ENCODE results near the gene CORO7.
A peak's percentile ranks its signal among the peaks of the same experiment; 100 is the strongest.
"Not testable (repeated sequence)": the region's sequence is repeated elsewhere in the genome, so short reads cannot be mapped to it uniquely, and the experiment has no call there.

Gene CORO7

GRCh38 chr16:4401094-4401501 is 15.3 kb downstream of the CORO7 start:
- peaks cover 7% of the 10 kb centered on the region for H3K4me1 ChIP-seq (ENCODE audit: control insufficient read depth, insufficient read depth, low read length)
- no peak overlapping the region for H3K27ac ChIP-seq (ENCODE audit: low read depth, low read length)
- peaks cover 8% of the 10 kb centered on the region; the same call in 1 of the 2 replicates for H3K36me3 ChIP-seq (ENCODE audit: control insufficient read depth, insufficient read depth, low read length)
- no peaks in the 10 kb centered on the region for H3K27me3 ChIP-seq (ENCODE audit: control insufficient read depth, insufficient read depth, low read length)
- H3K9me3 ChIP-seq (ENCODE audit: control insufficient read depth, insufficient read depth, low read depth, low read length), result no peaks in the 10 kb centered on the region
- no peak overlapping the region for H3K4me3 ChIP-seq (ENCODE audit: low read depth, low read length)
- no peak overlapping the region for H3K9ac ChIP-seq (ENCODE audit: low read length)

DNA sequence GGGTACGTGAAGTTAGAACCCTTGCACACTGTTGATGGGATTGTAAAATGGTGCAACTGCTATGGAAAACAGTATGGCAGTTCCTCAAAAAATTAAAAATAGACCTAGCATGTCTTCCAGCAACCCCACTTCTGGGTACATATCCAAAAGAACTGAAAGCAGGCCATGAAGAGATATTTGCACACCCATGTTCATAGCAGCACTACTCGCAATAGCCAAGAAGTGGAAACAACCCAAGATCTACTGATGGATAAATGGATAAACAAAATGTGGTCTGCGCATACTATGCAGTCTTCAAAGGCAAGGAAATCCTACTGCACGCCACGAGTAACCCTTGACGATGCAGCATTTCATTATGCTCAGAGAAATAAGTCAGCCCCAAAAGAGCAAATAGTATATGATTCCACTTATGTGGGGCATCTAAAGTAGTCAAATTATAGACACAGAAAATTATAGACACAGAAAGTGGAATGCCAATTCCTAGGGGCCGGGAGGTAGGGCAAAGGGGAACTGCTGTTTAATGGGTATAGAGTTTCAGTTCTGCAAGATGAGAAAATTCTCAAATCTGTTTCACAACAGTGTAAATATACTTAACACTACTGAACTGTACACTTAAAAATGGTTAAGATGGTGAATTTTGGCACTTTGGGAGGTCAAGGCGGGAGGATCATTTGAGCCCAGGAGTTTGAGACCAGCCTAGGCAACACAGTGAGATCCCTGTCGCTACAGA is 17.2 kb downstream of the CORO7 start:
- H3K36me3 ChIP-seq (ENCODE audit: control insufficient read depth, insufficient read depth, low read length), result peaks cover 12% of the 10 kb centered on the region; the same call in 1 of the 2 replicates
- no peaks in the 10 kb centered on the region for H3K27me3 ChIP-seq (ENCODE audit: control insufficient read depth, insufficient read depth, low read length)

DNA sequence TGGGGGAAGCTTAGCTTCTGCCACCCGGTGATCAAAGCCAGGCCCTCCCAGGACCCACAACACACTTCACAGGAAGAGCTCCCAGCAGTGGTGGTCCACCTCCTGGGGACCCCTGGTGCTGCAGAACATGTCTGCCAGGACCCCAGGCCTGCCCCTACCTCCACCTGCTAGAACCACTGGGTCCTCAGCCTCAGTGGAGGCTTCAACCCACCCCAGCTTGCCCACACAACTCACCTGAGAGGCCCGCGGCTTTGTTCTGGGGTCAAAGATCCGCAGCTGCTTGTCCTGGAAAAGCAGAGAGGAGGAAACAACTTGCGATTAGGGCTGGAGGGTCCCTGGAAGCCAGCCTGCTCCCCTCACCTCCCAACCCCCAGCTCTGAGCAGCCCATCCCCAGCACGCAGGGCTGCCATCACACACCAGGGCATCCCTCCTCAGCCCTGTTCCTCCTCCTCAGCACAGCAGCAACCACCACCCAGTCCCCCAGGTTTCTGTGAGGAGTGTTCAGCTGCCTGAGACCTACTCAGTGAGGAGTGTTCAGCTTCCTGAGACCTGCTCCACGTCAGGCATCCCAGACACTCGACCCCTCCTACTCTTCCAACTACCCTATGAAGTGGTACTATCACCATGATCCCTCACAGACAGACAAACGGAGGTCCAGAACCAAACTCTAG is 21.2 kb downstream of the CORO7 start:
- Histone ChIP-seq H3K36me3 (ENCODE audit: control insufficient read depth, insufficient read depth, low read length) (peaks cover 8% of the 10 kb centered on the region; the same call in 1 of the 2 replicates), H3K27me3 (ENCODE audit: control insufficient read depth, insufficient read depth, low read length) (no peaks in the 10 kb centered on the region), H3K9ac (ENCODE audit: low read length) (peak overlapping the region; percentile 29), H3K9me3 (ENCODE audit: control insufficient read depth, insufficient read depth, low read depth, low read length) (no peaks in the 10 kb centered on the region), H3K4me3 (ENCODE audit: low read depth, low read length) (no peak overlapping the region), H3K4me1 (ENCODE audit: control insufficient read depth, insufficient read depth, low read length) (peaks cover 33% of the 10 kb centered on the region), H3K27ac (ENCODE audit: low read depth, low read length) (no peak overlapping the region)

More for the DNA sequence above, 17.2 kb downstream of the CORO7 start:
- H3K4me1 ChIP-seq (ENCODE audit: control insufficient read depth, insufficient read depth, low read length), result peaks cover 4% of the 10 kb centered on the region; the same call in 1 of the 2 replicates
- no peak overlapping the region for H3K9ac ChIP-seq (ENCODE audit: low read length)
- no peak overlapping the region for H3K27ac ChIP-seq (ENCODE audit: low read depth, low read length)
- no peak overlapping the region for H3K4me3 ChIP-seq (ENCODE audit: low read depth, low read length)
- no peaks in the 10 kb centered on the region for H3K9me3 ChIP-seq (ENCODE audit: control insufficient read depth, insufficient read depth, low read depth, low read length)

DNA sequence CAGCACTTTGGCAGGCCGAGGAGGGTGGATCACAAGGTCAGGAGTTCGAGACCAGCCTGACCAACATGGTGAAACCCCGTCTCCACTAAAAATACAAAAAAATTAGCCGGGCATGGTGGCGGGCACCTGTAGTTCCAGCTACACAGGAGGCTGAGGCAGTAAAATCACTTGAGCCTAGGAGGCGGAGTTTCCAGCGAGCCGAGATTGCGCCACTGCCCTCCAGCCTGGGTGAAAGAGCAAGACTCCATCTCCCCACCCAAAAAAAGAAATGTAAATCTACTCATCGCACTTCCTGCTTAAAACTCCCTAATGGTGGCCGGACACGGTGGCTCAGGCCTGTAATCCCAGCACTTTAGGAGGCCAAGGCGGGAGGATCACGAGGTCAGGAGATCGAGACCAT is 22.5 kb downstream of the CORO7 start:
- H3K27ac ChIP-seq (ENCODE audit: low read depth, low read length); H3K4me3 ChIP-seq (ENCODE audit: low read depth, low read length); H3K9ac ChIP-seq (ENCODE audit: low read length); H3K9me3 ChIP-seq (ENCODE audit: control insufficient read depth, insufficient read depth, low read depth, low read length); H3K27me3 ChIP-seq (ENCODE audit: control insufficient read depth, insufficient read depth, low read length); H3K36me3 ChIP-seq (ENCODE audit: control insufficient read depth, insufficient read depth, low read length): not testable (repeated sequence)
- H3K4me1 ChIP-seq (ENCODE audit: control insufficient read depth, insufficient read depth, low read length), result peaks cover 46% of the 10 kb centered on the region

DNA sequence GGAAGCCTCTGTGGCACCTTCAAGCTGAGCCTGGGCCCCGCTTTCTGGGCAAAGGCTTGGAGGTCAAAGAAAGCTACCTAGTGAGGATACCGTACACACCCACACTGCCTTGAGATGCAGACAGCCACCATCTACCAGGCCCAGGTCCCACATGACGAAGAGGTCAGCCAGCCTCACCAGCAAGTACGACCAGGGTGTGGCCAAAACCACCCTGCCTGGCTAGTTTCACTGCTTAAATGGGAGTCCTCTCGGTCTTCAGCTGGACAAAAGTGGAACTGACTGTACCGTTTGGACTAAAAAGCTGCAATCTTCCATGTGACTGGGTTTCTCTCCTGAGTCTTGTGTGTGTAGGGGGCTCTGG is 23.2 kb downstream of the CORO7 start:
- H3K9ac ChIP-seq (ENCODE audit: low read length), result peak overlapping the region; percentile 38
- no peaks in the 10 kb centered on the region for H3K27me3 ChIP-seq (ENCODE audit: control insufficient read depth, insufficient read depth, low read length)
- H3K27ac ChIP-seq (ENCODE audit: low read depth, low read length), result peak overlapping the region; percentile 93
- no peaks in the 10 kb centered on the region for H3K9me3 ChIP-seq (ENCODE audit: control insufficient read depth, insufficient read depth, low read depth, low read length)
- peaks cover 53% of the 10 kb centered on the region for H3K4me1 ChIP-seq (ENCODE audit: control insufficient read depth, insufficient read depth, low read length)
- peaks cover 8% of the 10 kb centered on the region; the same call in 1 of the 2 replicates for H3K36me3 ChIP-seq (ENCODE audit: control insufficient read depth, insufficient read depth, low read length)
- H3K4me3 ChIP-seq (ENCODE audit: low read depth, low read length), result no peak overlapping the region

GRCh38 chr16:4392382-4393239 is 23.8 kb downstream of the CORO7 start:
- peaks cover 10% of the 10 kb centered on the region; the same call in 1 of the 2 replicates for H3K36me3 ChIP-seq (ENCODE audit: control insufficient read depth, insufficient read depth, low read length)
- no peaks in the 10 kb centered on the region for H3K27me3 ChIP-seq (ENCODE audit: control insufficient read depth, insufficient read depth, low read length)
- H3K9me3 ChIP-seq (ENCODE audit: control insufficient read depth, insufficient read depth, low read depth, low read length), result no peaks in the 10 kb centered on the region
- peaks cover 58% of the 10 kb centered on the region for H3K4me1 ChIP-seq (ENCODE audit: control insufficient read depth, insufficient read depth, low read length)
- peak overlapping the region; percentile 93 for H3K27ac ChIP-seq (ENCODE audit: low read depth, low read length)
- H3K9ac ChIP-seq (ENCODE audit: low read length), result peak overlapping the region; percentile 38
- peak overlapping the region; percentile 16; the same call in 1 of the 2 replicates for H3K4me3 ChIP-seq (ENCODE audit: low read depth, low read length)

- peaks cover 12% of the 10 kb centered on the region; the same call in 1 of the 2 replicates for H3K36me3 ChIP-seq (ENCODE audit: control insufficient read depth, insufficient read depth, low read length)
- H3K9me3 ChIP-seq (ENCODE audit: control insufficient read depth, insufficient read depth, low read depth, low read length), result no peaks in the 10 kb centered on the region
- H3K27me3 ChIP-seq (ENCODE audit: control insufficient read depth, insufficient read depth, low read length), result no peaks in the 10 kb centered on the region
- H3K9ac ChIP-seq (ENCODE audit: low read length), result peak overlapping the region; percentile 38
- H3K27ac ChIP-seq (ENCODE audit: low read depth, low read length), result peak overlapping the region; percentile 93
- H3K4me1 ChIP-seq (ENCODE audit: control insufficient read depth, insufficient read depth, low read length), result peaks cover 58% of the 10 kb centered on the region
- peak overlapping the region; percentile 16; the same call in 1 of the 2 replicates for H3K4me3 ChIP-seq (ENCODE audit: low read depth, low read length)
These were observed 24.6 kb downstream of the CORO7 start for GRCh38 chr16:4391631-4392381.

DNA sequence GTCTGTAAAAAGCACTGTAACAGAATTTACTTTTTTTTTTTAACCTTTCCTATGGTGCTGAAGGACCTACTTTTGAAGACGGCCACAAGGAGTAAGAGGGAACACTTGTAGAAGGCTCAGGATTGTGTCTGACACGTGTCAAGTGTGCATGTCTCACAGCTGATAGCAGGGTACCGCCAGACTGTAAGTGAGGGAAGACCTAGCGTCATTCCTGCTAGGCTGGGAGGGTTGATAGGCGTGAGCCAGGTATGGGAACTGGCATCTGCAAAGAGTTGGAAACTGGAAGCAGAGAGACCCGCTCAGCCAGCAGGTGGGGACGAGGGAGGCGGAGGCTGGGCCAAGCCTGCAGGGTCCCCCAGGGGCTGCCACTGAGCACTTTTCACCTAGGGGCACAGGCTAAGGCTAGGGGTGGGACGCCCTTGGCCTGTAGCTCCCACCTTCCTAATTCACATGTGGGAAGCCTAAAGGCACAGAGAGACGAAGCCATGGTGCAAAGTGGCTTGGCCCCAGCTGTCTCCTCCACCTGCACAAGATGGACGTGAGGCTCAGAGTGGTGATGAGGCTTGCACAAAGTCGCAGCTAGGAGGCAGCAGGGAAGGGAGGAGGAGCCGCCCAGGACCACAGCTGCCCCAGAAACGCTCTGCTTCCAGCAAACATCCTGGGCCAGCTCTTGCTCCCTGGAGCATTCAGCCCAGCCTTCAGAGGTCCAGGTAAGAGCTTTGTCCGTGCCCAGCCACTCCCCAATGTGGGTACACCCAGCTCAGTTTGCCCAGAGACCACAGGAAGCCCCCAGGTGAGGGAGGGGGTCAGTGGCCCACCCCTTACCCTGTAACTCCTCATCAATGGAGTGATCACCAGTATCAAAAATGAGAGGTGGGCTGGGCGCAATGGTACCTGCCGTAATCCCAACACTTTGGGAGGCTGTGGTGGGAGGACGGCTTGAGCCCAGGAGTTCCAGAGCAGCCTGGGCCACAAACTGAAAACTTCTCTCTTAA is 25.8 kb downstream of the CORO7 start:
- peaks cover 10% of the 10 kb centered on the region; the same call in 1 of the 2 replicates for H3K36me3 ChIP-seq (ENCODE audit: control insufficient read depth, insufficient read depth, low read length)
- H3K27ac ChIP-seq (ENCODE audit: low read depth, low read length), result no peak overlapping the region
- no peaks in the 10 kb centered on the region for H3K27me3 ChIP-seq (ENCODE audit: control insufficient read depth, insufficient read depth, low read length)
- peaks cover 58% of the 10 kb centered on the region for H3K4me1 ChIP-seq (ENCODE audit: control insufficient read depth, insufficient read depth, low read length)
- no peak overlapping the region for H3K9ac ChIP-seq (ENCODE audit: low read length)
- H3K4me3 ChIP-seq (ENCODE audit: low read depth, low read length), result no peak overlapping the region
- no peaks in the 10 kb centered on the region for H3K9me3 ChIP-seq (ENCODE audit: control insufficient read depth, insufficient read depth, low read depth, low read length)

- peak overlapping the region; percentile 80; the same call in 1 of the 2 replicates for H3K27ac ChIP-seq (ENCODE audit: low read depth, low read length)
- peaks cover 58% of the 10 kb centered on the region for H3K4me1 ChIP-seq (ENCODE audit: control insufficient read depth, insufficient read depth, low read length)
- H3K9ac ChIP-seq (ENCODE audit: low read length), result peak overlapping the region; percentile 59
These were observed 27.1 kb downstream of the CORO7 start for GRCh38 chr16:4389051-4389955.

More at GRCh38 chr16:4389051-4389955, 27.1 kb downstream of the CORO7 start:
- Histone ChIP-seq H3K36me3 (ENCODE audit: control insufficient read depth, insufficient read depth, low read length) (0 out of 2 replicates have a peak, but pooled peaks cover 4% of the 10 kb centered on the region), H3K4me3 (ENCODE audit: low read depth, low read length) (no peak overlapping the region), H3K9me3 (ENCODE audit: control insufficient read depth, insufficient read depth, low read depth, low read length) (no peaks in the 10 kb centered on the region), H3K27me3 (ENCODE audit: control insufficient read depth, insufficient read depth, low read length) (no peaks in the 10 kb centered on the region)

Measured in HUES6 (cell line).